ENCODE results near the gene DAG1.

DAG1 gene

GRCh38 chr3:49519296-49519695 is 49.2 kb downstream of the DAG1 start:
- DNase-seq, result no peak

GRCh38 chr3:49519916-49520385 is 49.9 kb downstream of the DAG1 start:
- DNase-seq, result no peak

DNA sequence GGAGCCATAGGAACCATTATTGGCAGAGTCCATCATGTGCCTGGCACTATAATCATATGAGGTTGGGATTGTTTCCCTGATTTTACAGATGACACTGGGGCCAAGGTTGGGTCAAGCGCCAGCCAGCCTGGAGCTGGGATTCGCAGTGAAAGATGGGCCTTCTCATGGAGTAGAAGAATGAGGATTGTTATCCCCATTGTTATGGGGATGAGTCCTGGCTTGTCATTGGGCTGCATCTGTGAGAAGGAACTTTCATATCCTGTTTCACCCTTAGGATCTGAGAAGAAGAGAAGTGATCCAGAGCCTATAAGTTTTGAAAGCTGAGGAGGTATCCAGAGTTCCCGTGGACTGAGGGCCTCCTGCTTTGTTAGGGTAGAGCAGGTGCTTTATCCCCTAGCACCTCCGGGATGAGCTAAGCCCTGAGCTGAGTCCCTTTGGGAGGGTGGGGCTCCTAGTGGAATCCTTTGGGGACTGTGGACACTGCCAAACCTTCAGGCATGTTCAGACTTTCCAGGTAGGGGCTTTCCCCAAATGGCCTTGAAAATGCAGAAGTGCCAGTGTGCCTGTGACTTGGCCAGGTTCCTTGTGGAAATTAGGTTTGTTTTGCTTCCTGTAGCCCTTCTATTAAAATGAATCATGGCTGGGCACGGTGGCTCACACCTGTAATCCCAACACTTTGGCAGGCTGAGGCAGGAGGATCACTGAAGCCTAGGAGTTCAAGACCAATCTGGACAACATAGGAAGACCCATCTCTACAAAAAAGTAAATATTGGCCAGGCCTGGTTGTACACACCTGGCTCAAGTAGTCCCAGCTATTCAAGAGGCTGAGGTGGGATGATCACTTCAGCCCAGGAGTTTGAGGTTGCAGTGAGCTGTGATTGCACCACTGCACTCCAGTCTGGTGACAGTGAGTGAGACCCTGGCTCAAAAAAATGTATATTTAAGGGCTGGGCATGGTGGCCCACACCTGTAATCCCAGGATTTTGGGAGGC is 54.0 kb downstream of the DAG1 start:
- DNase-seq, result no peak

GRCh38 chr3:49529567-49529966 is 59.5 kb downstream of the DAG1 start:
- DNase-seq, result no peak

GRCh38 chr3:49530231-49530630 is 60.2 kb downstream of the DAG1 start:
- DNase-seq, result no peak

DNA sequence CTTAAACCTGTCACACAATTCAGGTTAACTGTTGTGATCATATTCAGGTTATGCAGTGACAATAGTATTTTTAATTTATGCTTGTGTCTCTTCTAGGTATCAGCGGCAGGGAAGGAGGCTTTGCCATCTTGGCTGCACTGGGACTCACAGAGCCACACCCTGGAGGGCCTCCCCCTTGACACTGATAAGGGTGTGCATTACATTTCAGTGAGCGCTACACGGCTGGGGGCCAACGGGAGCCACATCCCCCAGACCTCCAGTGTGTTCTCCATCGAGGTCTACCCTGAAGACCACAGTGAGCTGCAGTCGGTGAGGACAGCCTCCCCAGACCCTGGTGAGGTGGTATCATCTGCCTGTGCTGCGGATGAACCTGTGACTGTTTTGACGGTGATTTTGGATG is 60.6 kb downstream of the DAG1 start:
- no peak for DNase-seq

DNA sequence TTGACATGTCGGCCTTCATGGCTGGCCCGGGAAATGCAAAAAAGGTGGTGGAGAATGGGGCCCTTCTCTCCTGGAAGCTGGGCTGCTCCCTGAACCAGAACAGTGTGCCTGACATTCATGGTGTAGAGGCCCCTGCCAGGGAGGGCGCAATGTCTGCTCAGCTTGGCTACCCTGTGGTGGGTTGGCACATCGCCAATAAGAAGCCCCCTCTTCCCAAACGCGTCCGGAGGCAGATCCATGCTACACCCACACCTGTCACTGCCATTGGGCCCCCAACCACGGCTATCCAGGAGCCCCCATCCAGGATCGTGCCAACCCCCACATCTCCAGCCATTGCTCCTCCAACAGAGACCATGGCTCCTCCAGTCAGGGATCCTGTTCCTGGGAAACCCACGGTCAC is 61.2 kb downstream of the DAG1 start:
- DNase-seq, result no peak

DNA sequence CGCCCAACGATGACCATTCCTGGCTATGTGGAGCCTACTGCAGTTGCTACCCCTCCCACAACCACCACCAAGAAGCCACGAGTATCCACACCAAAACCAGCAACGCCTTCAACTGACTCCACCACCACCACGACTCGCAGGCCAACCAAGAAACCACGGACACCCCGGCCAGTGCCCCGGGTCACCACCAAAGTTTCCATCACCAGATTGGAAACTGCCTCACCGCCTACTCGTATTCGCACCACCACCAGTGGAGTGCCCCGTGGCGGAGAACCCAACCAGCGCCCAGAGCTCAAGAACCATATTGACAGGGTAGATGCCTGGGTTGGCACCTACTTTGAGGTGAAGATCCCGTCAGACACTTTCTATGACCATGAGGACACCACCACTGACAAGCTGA is 61.6 kb downstream of the DAG1 start:
- DNase-seq, result no peak

GRCh38 chr3:49533031-49533430 is 63.0 kb downstream of the DAG1 start:
- DNase-seq, result no peak

DNA sequence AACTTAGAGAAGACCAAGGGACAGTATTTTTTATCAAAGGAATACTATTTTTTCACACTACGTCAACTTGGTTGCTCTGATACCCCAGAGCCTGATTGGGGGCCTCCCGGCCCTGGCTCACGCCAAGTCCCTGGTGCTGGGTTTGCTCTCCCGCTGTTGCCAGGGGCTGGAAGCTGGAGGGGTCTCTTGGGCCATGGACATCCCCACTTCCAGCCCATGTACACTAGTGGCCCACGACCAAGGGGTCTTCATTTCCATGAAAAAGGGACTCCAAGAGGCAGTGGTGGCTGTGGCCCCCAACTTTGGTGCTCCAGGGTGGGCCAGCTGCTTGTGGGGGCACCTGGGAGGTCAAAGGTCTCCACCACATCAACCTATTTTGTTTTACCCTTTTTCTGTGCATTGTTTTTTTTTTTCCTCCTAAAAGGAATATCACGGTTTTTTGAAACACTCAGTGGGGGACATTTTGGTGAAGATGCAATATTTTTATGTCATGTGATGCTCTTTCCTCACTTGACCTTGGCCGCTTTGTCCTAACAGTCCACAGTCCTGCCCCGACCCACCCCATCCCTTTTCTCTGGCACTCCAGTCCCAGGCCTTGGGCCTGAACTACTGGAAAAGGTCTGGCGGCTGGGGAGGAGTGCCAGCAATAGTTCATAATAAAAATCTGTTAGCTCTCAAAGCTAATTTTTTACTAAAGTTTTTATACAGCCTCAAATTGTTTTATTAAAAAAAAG is 63.9 kb downstream of the DAG1 start:
- no peak for DNase-seq

GRCh38 chr3:49534581-49535441 is 64.7 kb downstream of the DAG1 start:
- no peak for DNase-seq

DNA sequence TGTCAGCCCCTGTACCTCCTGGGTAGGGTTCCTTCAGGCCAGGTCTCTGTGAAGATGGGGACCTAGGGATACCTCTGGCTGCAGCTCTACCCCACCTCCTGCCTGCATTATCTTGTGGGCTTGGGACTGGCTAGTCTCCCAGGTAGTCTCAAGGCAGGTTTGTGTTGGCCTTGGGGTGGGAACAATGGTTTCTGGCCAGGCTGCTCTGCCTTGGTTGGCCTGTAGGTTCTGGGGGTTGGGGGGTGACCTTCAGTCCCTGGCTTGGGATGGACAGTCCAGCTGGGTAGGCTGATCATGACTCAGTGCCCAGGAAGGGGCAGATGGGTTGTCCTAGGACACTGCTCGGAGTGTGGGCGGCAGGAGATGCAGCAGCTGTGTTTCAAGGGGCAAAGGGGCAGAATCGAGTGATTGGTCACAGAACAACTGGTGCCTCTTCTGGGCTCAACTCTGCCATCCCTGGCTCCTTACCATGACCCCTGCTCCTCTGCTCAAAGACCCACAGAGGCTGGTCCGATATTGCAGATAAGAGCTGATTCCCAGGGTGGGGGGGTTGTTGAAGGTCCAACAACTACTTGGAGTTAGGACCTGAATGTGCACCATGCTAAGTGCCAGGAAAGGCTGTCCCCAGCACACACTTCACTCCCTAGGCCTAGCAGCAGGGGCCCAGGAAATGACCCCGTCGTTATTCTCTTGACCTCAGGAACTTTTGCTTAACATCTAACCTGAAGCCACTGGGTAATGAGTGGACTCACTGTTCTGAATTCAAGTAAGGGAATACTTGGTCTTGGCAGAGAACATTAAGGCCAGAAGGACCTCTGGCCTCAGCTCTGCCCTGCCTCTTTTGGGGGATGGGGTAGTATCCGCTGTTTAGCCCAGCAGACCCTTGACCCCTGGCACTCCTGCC is 66.2 kb downstream of the DAG1 start:
- no peak for DNase-seq

GRCh38 chr3:49536875-49537533 is 66.9 kb downstream of the DAG1 start:
- no peak for DNase-seq

DNA sequence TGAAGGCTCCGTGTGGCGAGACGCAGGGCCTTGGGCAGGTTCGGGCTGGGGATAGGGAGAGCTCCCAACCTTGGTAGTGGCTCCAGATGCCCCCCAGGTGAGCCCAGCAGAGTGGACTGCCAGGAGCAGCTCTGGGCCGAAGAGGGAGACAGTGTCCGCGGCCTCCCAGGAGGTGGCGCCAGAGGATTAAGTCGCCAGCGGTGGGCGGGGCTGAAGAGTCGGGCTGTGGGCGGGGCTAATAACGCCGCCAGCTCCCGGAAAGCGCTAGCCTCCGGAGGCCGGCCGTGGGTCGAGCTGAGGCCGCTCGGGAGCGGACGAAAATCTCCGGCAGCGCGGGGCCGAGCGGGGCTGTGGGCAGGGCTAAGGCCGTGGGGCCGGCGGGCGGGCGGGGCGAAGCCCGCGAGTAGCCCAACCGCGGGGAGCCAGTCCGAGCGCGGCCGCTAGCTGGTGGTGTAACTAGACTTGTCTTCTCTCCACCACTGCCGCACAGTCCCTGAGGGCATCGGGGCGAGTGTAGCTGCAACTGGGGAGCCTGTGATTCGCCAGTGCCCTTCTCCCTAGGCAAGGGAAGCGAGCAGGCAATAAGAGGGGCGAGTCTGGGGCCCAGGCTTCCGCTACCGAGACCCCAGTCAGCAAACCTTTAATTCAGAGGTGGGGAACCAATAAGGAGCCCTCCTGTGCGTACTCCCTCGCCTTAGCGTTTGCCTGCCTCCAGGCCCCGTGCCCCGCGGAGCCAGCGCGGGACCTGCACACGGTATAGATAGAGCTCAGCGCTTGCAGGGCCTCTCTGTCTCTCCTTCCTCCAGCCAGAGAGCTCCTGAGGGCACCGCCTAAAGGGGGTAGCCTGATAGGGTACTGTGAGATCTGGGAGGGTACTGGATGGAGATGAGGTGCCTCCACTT is 69.8 kb downstream of the DAG1 start:
- peak; percentile 89 for DNase-seq

- no peak for DNase-seq
These were observed 82.0 kb downstream of the DAG1 start for GRCh38 chr3:49552087-49552486.

DNA sequence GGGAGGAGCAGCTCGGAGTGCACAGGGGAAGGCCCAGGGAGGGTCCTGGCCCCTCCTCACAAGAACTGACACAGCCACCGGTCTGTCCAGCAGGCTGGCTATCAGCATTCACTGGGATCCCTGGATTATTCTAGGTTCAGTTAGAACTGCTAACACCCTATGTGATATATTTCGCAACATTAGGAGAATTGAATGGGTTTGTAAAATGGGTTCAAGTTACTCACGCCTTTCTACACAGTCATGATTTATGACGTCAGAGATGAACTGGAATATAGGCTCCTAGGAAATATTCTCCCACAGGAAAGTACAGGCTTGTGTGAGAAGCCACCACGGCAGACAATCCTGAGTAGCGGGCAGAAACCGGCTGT is 83.2 kb downstream of the DAG1 start:
- no peak for DNase-seq

- peak; percentile 91 for DNase-seq
These were observed 83.9 kb downstream of the DAG1 start, which contains the start of gene BSN for GRCh38 chr3:49553692-49554632. TSS of gene BSN (plus strand) at chr3:49554477. CDS start at chr3:49554603, 126 bp downstream.

DNA sequence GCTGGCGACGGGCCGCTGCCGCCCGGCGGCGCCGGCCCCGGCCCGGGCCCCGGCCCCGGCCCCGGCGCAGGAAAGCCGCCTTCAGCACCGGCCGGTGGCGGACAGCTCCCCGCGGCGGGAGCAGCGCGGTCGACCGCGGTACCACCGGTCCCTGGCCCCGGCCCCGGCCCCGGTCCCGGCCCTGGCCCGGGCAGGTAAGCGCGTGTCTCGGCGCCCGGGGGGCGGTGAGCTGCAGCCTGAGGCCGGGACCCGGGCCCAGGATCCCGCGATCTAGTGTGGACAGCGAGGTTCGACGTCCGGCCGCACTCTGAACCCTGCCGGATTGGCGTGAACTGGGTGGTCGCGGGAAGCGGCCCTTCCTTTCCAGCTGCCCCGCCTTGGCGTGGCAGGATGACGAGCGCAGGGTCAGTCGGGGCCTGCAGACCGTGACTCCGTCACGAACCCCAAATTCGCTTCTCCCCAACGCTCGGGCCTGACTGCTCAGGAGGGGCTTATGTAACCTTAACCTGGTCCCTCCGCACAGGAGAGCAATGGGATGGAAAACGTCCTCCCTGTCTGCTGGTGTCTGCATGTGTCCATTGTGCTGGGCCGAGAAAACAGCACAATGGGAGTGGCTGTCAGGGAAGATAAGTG is 84.7 kb downstream of the DAG1 start:
- DNase-seq, result peak; percentile 39
